ENCODE results near the gene SHLD2. TPM values are rescaled to one million over a fixed set of nuclear protein-coding genes. Genes with fewer than 3 reads are reported as not detected.
"Not testable (repeated sequence)": the region's sequence is repeated elsewhere in the genome, so short reads cannot be mapped to it uniquely, and the experiment has no call there.

Gene SHLD2
- total RNA-seq, 4 donors from 2014 or later = 26.8 to 34.1 (median 30.9) TPM

DNA sequence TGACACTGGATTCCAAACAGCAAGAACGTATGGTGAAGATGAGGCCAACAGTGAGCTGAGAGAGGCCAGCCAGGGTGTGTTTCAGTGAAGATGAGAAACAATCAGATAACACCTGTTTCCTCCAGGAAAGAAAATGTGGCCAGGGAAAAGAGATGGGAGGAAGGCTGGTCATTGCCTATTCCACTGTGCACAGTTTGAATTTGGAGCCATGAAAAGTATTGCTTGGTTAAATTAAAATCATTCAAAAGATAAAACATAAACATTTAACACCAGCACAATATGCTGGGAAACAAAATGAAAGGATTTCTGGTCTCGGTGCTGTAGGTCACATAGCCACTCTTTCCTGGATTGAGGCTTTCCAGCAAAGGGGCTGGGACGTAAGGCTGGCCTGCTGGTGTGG is 130.1 kb downstream of the SHLD2 start, which contains the start of gene NUTM2A:
Gene NUTM2A, plus strand, starts transcription at position 301 of the 400 bp plus-strand sequence. CDS start 383 bp downstream, outside the sequence.
- DNase-seq (ENCODE audit: low spot score); ATAC-seq (ENCODE audit: low FRiP score): not testable (repeated sequence)

GRCh38 chr10:87228247-87228646 is 133.2 kb downstream of the SHLD2 start:
- ATAC-seq (ENCODE audit: low FRiP score); DNase-seq (ENCODE audit: low spot score): not testable (repeated sequence)

DNA sequence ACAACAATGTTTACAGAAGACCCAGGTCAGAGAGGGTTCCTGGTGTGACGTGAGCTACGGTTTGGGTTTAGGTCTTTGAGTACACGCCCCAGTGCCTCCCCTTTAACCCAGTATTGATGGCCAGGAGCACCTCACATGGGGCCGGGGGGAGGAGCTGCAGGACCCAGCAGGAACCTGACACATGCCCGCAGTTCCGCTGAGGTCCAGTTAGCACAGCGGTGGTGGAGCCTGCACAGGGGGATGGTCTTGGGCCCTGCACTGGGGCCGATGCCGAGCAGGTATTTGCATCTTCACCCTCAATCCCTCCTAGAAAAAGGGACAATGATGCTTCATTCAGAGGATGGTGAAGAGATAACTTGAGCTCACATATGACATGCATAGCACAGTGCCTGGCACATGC is 134.2 kb downstream of the SHLD2 start:
- ATAC-seq (ENCODE audit: low FRiP score); DNase-seq (ENCODE audit: low spot score): not testable (repeated sequence)

GRCh38 chr10:87234854-87235253 is 139.8 kb downstream of the SHLD2 start:
- not testable (repeated sequence) for ATAC-seq (ENCODE audit: low FRiP score); DNase-seq (ENCODE audit: low spot score)

- DNase-seq (ENCODE audit: low spot score); ATAC-seq (ENCODE audit: low FRiP score): not testable (repeated sequence)
Measured at GRCh38 chr10:87237244-87237643, 142.2 kb downstream of the SHLD2 start.

GRCh38 chr10:87239346-87239808 is 144.4 kb downstream of the SHLD2 start:
- DNase-seq (ENCODE audit: low spot score); ATAC-seq (ENCODE audit: low FRiP score): not testable (repeated sequence)

Other genes starting within 250 kb of the SHLD2 start
- 100 to 1,000 TPM in 1 of 4 donors, 10 to 100 TPM in 3; 29.3 to 148 (median 78.2) TPM for gene MMRN2, start 137.6 kb upstream of the SHLD2 start, total RNA-seq
- gene SNCG, start 136.6 kb upstream of the SHLD2 start, total RNA-seq = 100 to 1,000 TPM in 3 of 4 donors, 10 to 100 TPM in 1; 70.9 to 252 (median 180) TPM
- gene ADIRF, start 126.7 kb upstream of the SHLD2 start, total RNA-seq = 100 to 1,000 TPM; 504 to 829 (median 668) TPM
- gene FAM25A, start 74.9 kb upstream of the SHLD2 start, total RNA-seq = not detected
- gene GLUD1, start 363 bp upstream of the SHLD2 start, total RNA-seq = 100 to 1,000 TPM; 140 to 171 (median 157) TPM
- 1 to 10 TPM in 2 of 4 donors, under 1 TPM in 2; 0.48 to 3.3 (median 0.98) TPM for gene NUTM2A, start 130.2 kb downstream of the SHLD2 start, total RNA-seq

Data from omental fat pad (tissue), 4 donors.